Measurements from ENCODE around the gene TRAP1.

GRCh38 chr16:3612510-3613466 lies 104.5 kb downstream of the TRAP1 start:
- TF ChIP-seq CTCF (IDR thresholded peaks at IDR 0.05), result no peak
- no peak for TF ChIP-seq POLR2A (IDR thresholded peaks at IDR 0.05)

Data from ovary (tissue), 3 donors.